Osteoblast (primary cell): ENCODE results near the gene MACF1. TPM values are rescaled to one million over a fixed set of nuclear protein-coding genes. Genes with fewer than 3 reads are reported as not detected.
A peak's percentile ranks its signal among the peaks of the same experiment; 100 is the strongest.

Source experiments
- DNase-seq: peaks from one replicate; pipeline ENCODE4 v3.0.0; 2011; ENCODE audit warnings: low spot score, mixed read lengths; ENCODE audit not compliant: insufficient read length; ENCODE audit errors: missing footprints
- H2AFZ ChIP-seq: 2 replicates; pipeline ENCODE4 v1.6.0; 2011; ENCODE audit warnings: mild to moderate bottlenecking, low read length
- H3K27ac ChIP-seq: 2 replicates; pipeline ENCODE4 v1.5.1; 2011; ENCODE audit warnings: mild to moderate bottlenecking, low read depth, low read length, moderate library complexity
- H3K27me3 ChIP-seq: 2 replicates; pipeline ENCODE4 v1.6.0; 2012; ENCODE audit warnings: mild to moderate bottlenecking, control low read depth, inconsistent platforms, low read length, moderate library complexity; ENCODE audit not compliant: insufficient read depth
- H3K36me3 ChIP-seq: 2 replicates; pipeline ENCODE4 v1.5.1; 2011; ENCODE audit warnings: mild to moderate bottlenecking, low read length, control low read depth, moderate library complexity; ENCODE audit not compliant: insufficient read depth
- H3K4me1 ChIP-seq: 2 replicates; pipeline ENCODE4 v1.5.1; 2011; ENCODE audit warnings: mild to moderate bottlenecking, low read length, control low read depth, moderate library complexity; ENCODE audit not compliant: insufficient read depth
- H3K4me2 ChIP-seq: 2 replicates; pipeline ENCODE4 v1.6.0; 2011; ENCODE audit warnings: mild to moderate bottlenecking, low read length; ENCODE audit not compliant: insufficient read depth
- H3K4me3 ChIP-seq: fragments of 200-600 bp; sonication (generic); 3 replicates; pipeline ENCODE4 v1.5.1; 2012; ENCODE audit warnings: mild to moderate bottlenecking, low read length, inconsistent platforms; ENCODE audit not compliant: insufficient read depth
- H3K79me2 ChIP-seq: 2 replicates; pipeline ENCODE4 v1.6.0; 2012; ENCODE audit warnings: mild to moderate bottlenecking, low read length, control low read depth, inconsistent platforms; ENCODE audit not compliant: insufficient read depth
- H3K9me3 ChIP-seq: 2 replicates; pipeline ENCODE4 v1.5.1; 2011; ENCODE audit warnings: low read depth, low read length, control low read depth
- H4K20me1 ChIP-seq: 2 replicates; pipeline ENCODE4 v1.6.0; 2012; ENCODE audit warnings: mild to moderate bottlenecking, low read length, control low read depth; ENCODE audit not compliant: insufficient read depth
- CTCF ChIP-seq: IDR thresholded peaks from 2 replicates; pipeline ENCODE4 v1.5.1; 2011; ENCODE audit warnings: mild to moderate bottlenecking, low read depth, low read length, moderate library complexity; ENCODE audit errors: extremely low read depth
- total RNA-seq: library from RNA; depleted of rRNA; stranded (reverse); fragments of >200 nt; gene quantifications from 2 replicates; pipeline ENCODE4 v1.2.3, GENCODE V29; 2012

The MACF1 gene
- total RNA-seq, 1 donor, result 424 TPM

- DNase-seq, result no peak
- TF ChIP-seq CTCF, result no peak
- Histone ChIP-seq H4K20me1 (no peaks in the 10 kb centered on the region), H2AFZ (no peak overlapping the region), H3K36me3 (peaks cover 42% of the 10 kb centered on the region), H3K27me3 (no peaks in the 10 kb centered on the region), H3K9me3 (no peaks in the 10 kb centered on the region), H3K27ac (no peak overlapping the region), H3K4me2 (no peak overlapping the region), H3K4me3 (no peak overlapping the region), H3K79me2 (peaks cover 2% of the 10 kb centered on the region), H3K4me1 (no peaks in the 10 kb centered on the region)
Observed at GRCh38 chr1:39376656-39377055, 172.2 kb downstream of the MACF1 start.

- peaks cover 2% of the 10 kb centered on the region for H3K79me2 ChIP-seq
- H3K27ac ChIP-seq, result no peak overlapping the region
- H3K4me2 ChIP-seq, result no peak overlapping the region
- DNase-seq, result no peak
- peak; percentile 21 for TF ChIP-seq CTCF
- no peaks in the 10 kb centered on the region for H4K20me1 ChIP-seq
- H3K27me3 ChIP-seq, result no peaks in the 10 kb centered on the region
- H3K4me3 ChIP-seq, result no peak overlapping the region
- no peak overlapping the region for H2AFZ ChIP-seq
- no peaks in the 10 kb centered on the region for H3K9me3 ChIP-seq
- H3K4me1 ChIP-seq, result no peaks in the 10 kb centered on the region
- peaks cover 54% of the 10 kb centered on the region for H3K36me3 ChIP-seq
Observed at GRCh38 chr1:39378377-39378776, 173.9 kb downstream of the MACF1 start.

- Histone ChIP-seq H3K27me3 (no peaks in the 10 kb centered on the region), H3K4me2 (no peak overlapping the region), H3K4me1 (no peaks in the 10 kb centered on the region), H3K79me2 (peaks cover 2% of the 10 kb centered on the region), H3K9me3 (no peaks in the 10 kb centered on the region), H3K4me3 (no peak overlapping the region), H2AFZ (no peak overlapping the region), H3K36me3 (peaks cover 48% of the 10 kb centered on the region), H3K27ac (no peak overlapping the region), H4K20me1 (no peaks in the 10 kb centered on the region)
- no peak for TF ChIP-seq CTCF
- no peak for DNase-seq
Observed at GRCh38 chr1:39379187-39379586, 174.7 kb downstream of the MACF1 start.

DNA sequence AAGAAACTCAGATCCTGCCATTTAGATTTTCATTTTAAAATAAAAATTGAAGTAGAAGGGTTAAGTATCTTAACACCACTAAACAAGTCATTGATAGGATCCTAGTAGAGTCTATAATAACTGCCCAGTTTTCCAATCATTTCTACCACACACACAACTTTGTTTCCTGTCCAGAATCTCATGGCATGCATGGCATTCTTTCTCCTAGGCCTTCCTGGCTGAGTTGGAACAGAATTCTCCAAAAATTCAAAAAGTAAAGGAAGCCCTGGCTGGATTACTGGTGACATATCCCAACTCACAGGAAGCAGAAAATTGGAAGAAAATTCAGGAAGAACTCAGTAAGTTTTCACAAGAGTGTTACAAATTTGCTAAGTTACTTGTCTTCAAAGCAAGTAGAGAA, 175.5 kb downstream of the MACF1 start:
- Histone ChIP-seq H3K4me2 (no peak overlapping the region), H4K20me1 (no peaks in the 10 kb centered on the region), H3K4me1 (no peaks in the 10 kb centered on the region), H3K27ac (no peak overlapping the region), H2AFZ (no peak overlapping the region), H3K4me3 (no peak overlapping the region), H3K79me2 (peaks cover 2% of the 10 kb centered on the region), H3K27me3 (no peaks in the 10 kb centered on the region), H3K36me3 (peaks cover 44% of the 10 kb centered on the region), H3K9me3 (no peaks in the 10 kb centered on the region)
- DNase-seq, result no peak
- no peak for TF ChIP-seq CTCF
